ENCODE measurements around the gene DMWD. TPM values are rescaled to one million over a fixed set of nuclear protein-coding genes. Genes with fewer than 3 reads are reported as not detected.

The DMWD gene
- total RNA-seq, 2 experiments from 2014 or later: 43.2 to 44.0 TPM

- no peaks in the 10 kb centered on the region for H4K20me1 ChIP-seq (ENCODE audit: insufficient read depth, low read length)
- CTCF ChIA-PET (ENCODE audit: unreplicated experiment): no interaction called here
- intact Hi-C loops (cut with micrococcal nuclease; ENCODE audit: unreplicated experiment): no loop called here
- no peaks in the 10 kb centered on the region for H3K79me2 ChIP-seq (ENCODE audit: insufficient read depth, low read depth, low read length)
- H3K4me3 ChIP-seq (ENCODE audit: low read depth, low read length, poor library complexity, severe bottlenecking): no peak overlapping the region
- TF ChIP-seq EZH2phosphoT487 (IDR thresholded peaks at IDR 0.05; ENCODE audit: borderline replicate concordance, low read depth, low read length) (no peak), CTCF (conservative IDR thresholded peaks at IDR 0.05; ENCODE audit: low read length) (no peak)
- H3K4me2 ChIP-seq (ENCODE audit: low read length): no peak overlapping the region
- no peaks in the 10 kb centered on the region for H3K9me3 ChIP-seq (ENCODE audit: low read length)
- POLR2A ChIA-PET: no interaction called here
- no peak for DNase-seq (ENCODE audit: low spot score)
- no peak overlapping the region for H2AFZ ChIP-seq (ENCODE audit: low read length)
- no peaks in the 10 kb centered on the region for H3K4me1 ChIP-seq (ENCODE audit: insufficient read depth, low read length, poor library complexity, severe bottlenecking)
- no peak overlapping the region for H3K27ac ChIP-seq (ENCODE audit: low read depth, low read length, poor library complexity, severe bottlenecking)
- H3K9me2 ChIP-seq (ENCODE audit: insufficient read depth, low read length): no peaks in the 10 kb centered on the region
- H3K36me3 ChIP-seq (ENCODE audit: insufficient read depth, low read length): peaks cover 91% of the 10 kb centered on the region
- BruUV-seq (replicated peaks): no TSS peak
These were observed 32.1 kb upstream of the DMWD start for GRCh38 chr19:45824531-45825262.

GRCh38 chr19:45824041-45824471 is 31.4 kb upstream of the DMWD start:
- H4K20me1 ChIP-seq (ENCODE audit: insufficient read depth, low read length): no peaks in the 10 kb centered on the region
- POLR2A ChIA-PET: interaction anchor here (0.6 kb wide), 1 partner anchor 13 kb away, joined by 10 read pairs; no protein-coding TSS in a partner anchor
- no peaks in the 10 kb centered on the region for H3K9me3 ChIP-seq (ENCODE audit: low read length)
- peaks cover 91% of the 10 kb centered on the region for H3K36me3 ChIP-seq (ENCODE audit: insufficient read depth, low read length)
- CTCF ChIA-PET (ENCODE audit: unreplicated experiment): no interaction called here
- H3K4me2 ChIP-seq (ENCODE audit: low read length): no peak overlapping the region
- H3K27ac ChIP-seq (ENCODE audit: low read depth, low read length, poor library complexity, severe bottlenecking): no peak overlapping the region
- DNase-seq (ENCODE audit: low spot score): no peak
- H3K9me2 ChIP-seq (ENCODE audit: insufficient read depth, low read length): no peaks in the 10 kb centered on the region
- no peaks in the 10 kb centered on the region for H3K79me2 ChIP-seq (ENCODE audit: insufficient read depth, low read depth, low read length)
- no peak overlapping the region for H2AFZ ChIP-seq (ENCODE audit: low read length)
- no peaks in the 10 kb centered on the region for H3K4me1 ChIP-seq (ENCODE audit: insufficient read depth, low read length, poor library complexity, severe bottlenecking)
- BruUV-seq (replicated peaks): no TSS peak
- TF ChIP-seq EZH2phosphoT487 (IDR thresholded peaks at IDR 0.05; ENCODE audit: borderline replicate concordance, low read depth, low read length) (no peak), CTCF (conservative IDR thresholded peaks at IDR 0.05; ENCODE audit: low read length) (no peak)
- intact Hi-C loops (cut with micrococcal nuclease; ENCODE audit: unreplicated experiment): no loop called here
- H3K4me3 ChIP-seq (ENCODE audit: low read depth, low read length, poor library complexity, severe bottlenecking): no peak overlapping the region

- BruUV-seq (replicated peaks): no TSS peak
- intact Hi-C loops (cut with micrococcal nuclease; ENCODE audit: unreplicated experiment): no loop called here
- Histone ChIP-seq H3K9me2 (ENCODE audit: insufficient read depth, low read length) (no peaks in the 10 kb centered on the region), H3K4me3 (ENCODE audit: low read depth, low read length, poor library complexity, severe bottlenecking) (no peak overlapping the region), H3K79me2 (ENCODE audit: insufficient read depth, low read depth, low read length) (no peaks in the 10 kb centered on the region), H3K27ac (ENCODE audit: low read depth, low read length, poor library complexity, severe bottlenecking) (no peak overlapping the region), H4K20me1 (ENCODE audit: insufficient read depth, low read length) (no peaks in the 10 kb centered on the region), H3K36me3 (ENCODE audit: insufficient read depth, low read length) (peaks cover 82% of the 10 kb centered on the region), H3K9me3 (ENCODE audit: low read length) (no peaks in the 10 kb centered on the region), H3K4me1 (ENCODE audit: insufficient read depth, low read length, poor library complexity, severe bottlenecking) (no peaks in the 10 kb centered on the region), H3K4me2 (ENCODE audit: low read length) (no peak overlapping the region), H2AFZ (ENCODE audit: low read length) (no peak overlapping the region)
- no peak for TF ChIP-seq EZH2phosphoT487 (IDR thresholded peaks at IDR 0.05; ENCODE audit: borderline replicate concordance, low read depth, low read length)
- TF ChIP-seq CTCF (conservative IDR thresholded peaks at IDR 0.05; ENCODE audit: low read length): no peak
- DNase-seq (ENCODE audit: low spot score): no peak
- POLR2A ChIA-PET: no interaction called here
- CTCF ChIA-PET (ENCODE audit: unreplicated experiment): no interaction called here
These were observed 30.5 kb upstream of the DMWD start for GRCh38 chr19:45823182-45823581.

All from OCI-LY7 (cell line).